Panc1 (cell line): ENCODE data around the gene LIPC.

Experiments used
- CTCF ChIP-seq: fragments of 450-650 bp; IDR thresholded peaks from 2 replicates; pipeline ENCODE4 v1.5.1; 2017; ENCODE audit warnings: mild to moderate bottlenecking
- POLR2AphosphoS5 ChIP-seq: IDR thresholded peaks from 2 replicates; pipeline ENCODE4 v1.6.1; 2012; ENCODE audit warnings: mild to moderate bottlenecking, low read depth, low read length, moderate library complexity
- SIN3A ChIP-seq: IDR thresholded peaks from 2 replicates; pipeline ENCODE4 v1.6.1; 2012; ENCODE audit warnings: low read depth, mild to moderate bottlenecking, low read length, moderate library complexity, borderline replicate concordance; ENCODE audit not compliant: insufficient read depth

GRCh38 chr15:58438111-58438510, 6.3 kb downstream of the LIPC start:
- TF ChIP-seq POLR2AphosphoS5 (no peak), CTCF (no peak), SIN3A (no peak)
